ENCODE results near the gene RBM47.

The RBM47 gene

DNA sequence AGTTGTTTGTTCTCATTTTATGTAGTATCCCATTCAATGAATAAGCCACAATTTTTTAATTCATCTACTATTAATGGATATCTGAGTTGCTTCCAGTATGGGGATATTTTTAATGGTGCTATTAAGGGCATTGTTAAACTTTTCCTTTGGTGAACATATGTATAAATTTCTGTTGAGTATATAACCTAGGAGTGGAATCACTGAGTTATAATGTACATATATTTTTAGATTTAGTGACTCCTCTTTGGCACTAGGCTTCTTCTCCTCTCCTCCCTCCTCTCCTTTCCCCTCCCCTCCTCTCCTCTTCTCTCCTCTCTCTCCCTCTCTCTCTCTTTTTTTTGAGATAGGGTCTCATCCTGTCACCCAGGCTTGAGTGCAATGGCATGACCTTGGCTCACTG is 26.4 kb downstream of the RBM47 start:
- H3K36me3 ChIP-seq (ENCODE audit: control insufficient read depth, insufficient read depth, low read length), result no peaks in the 10 kb centered on the region
- no peak overlapping the region for H3K4me3 ChIP-seq (ENCODE audit: low read depth, low read length)
- TF ChIP-seq, protein P1, sequence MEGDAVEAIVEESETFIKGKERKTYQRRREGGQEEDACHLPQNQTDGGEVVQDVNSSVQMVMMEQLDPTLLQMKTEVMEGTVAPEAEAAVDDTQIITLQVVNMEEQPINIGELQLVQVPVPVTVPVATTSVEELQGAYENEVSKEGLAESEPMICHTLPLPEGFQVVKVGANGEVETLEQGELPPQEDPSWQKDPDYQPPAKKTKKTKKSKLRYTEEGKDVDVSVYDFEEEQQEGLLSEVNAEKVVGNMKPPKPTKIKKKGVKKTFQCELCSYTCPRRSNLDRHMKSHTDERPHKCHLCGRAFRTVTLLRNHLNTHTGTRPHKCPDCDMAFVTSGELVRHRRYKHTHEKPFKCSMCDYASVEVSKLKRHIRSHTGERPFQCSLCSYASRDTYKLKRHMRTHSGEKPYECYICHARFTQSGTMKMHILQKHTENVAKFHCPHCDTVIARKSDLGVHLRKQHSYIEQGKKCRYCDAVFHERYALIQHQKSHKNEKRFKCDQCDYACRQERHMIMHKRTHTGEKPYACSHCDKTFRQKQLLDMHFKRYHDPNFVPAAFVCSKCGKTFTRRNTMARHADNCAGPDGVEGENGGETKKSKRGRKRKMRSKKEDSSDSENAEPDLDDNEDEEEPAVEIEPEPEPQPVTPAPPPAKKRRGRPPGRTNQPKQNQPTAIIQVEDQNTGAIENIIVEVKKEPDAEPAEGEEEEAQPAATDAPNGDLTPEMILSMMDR (IDR thresholded peaks at IDR 0.05), result no peak
- no peaks in the 10 kb centered on the region for H3K27me3 ChIP-seq (ENCODE audit: control insufficient read depth, insufficient read depth, low read length)
- no peak overlapping the region for H3K4me2 ChIP-seq (ENCODE audit: low read length)
- H2AFZ ChIP-seq, result no peak overlapping the region
- peaks cover 12% of the 10 kb centered on the region for H3K79me2 ChIP-seq
- H3K9ac ChIP-seq, result no peak overlapping the region
- H3K27ac ChIP-seq, result no peak overlapping the region
- H3K9me3 ChIP-seq (ENCODE audit: control insufficient read depth, low read length), result no peaks in the 10 kb centered on the region
- H3K4me1 ChIP-seq, result no peaks in the 10 kb centered on the region

DNA sequence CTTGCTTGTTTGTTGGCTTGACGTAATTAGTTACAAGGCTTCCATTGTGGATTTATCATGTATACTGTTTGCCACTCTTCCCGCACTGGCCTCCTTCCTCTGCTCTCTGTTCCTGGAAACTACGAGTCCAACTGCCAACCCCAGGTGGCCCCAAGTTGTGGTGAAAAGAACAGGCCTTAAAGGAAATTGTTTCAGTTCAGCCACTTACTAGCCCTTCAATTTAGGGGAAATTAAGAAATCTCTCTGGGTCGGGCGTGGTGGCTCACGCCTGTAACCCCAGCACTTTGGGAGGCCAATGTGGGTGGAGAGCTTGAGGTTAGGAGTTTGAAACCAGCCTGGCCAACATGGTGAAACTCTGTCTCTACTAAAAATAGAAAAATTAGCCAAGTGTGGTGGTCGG is 28.0 kb downstream of the RBM47 start:
- no peaks in the 10 kb centered on the region for H3K4me1 ChIP-seq
- no peak overlapping the region for H3K4me3 ChIP-seq (ENCODE audit: low read depth, low read length)
- no peak overlapping the region for H3K4me2 ChIP-seq (ENCODE audit: low read length)
- TF ChIP-seq, protein P1 (IDR thresholded peaks at IDR 0.05), result no peak
- H2AFZ ChIP-seq, result no peak overlapping the region
- H3K27me3 ChIP-seq (ENCODE audit: control insufficient read depth, insufficient read depth, low read length), result no peaks in the 10 kb centered on the region
- no peaks in the 10 kb centered on the region for H3K9me3 ChIP-seq (ENCODE audit: control insufficient read depth, low read length)
- no peak overlapping the region for H3K9ac ChIP-seq
- H3K36me3 ChIP-seq (ENCODE audit: control insufficient read depth, insufficient read depth, low read length), result no peaks in the 10 kb centered on the region
- no peak overlapping the region for H3K27ac ChIP-seq
- peaks cover 9% of the 10 kb centered on the region for H3K79me2 ChIP-seq

DNA sequence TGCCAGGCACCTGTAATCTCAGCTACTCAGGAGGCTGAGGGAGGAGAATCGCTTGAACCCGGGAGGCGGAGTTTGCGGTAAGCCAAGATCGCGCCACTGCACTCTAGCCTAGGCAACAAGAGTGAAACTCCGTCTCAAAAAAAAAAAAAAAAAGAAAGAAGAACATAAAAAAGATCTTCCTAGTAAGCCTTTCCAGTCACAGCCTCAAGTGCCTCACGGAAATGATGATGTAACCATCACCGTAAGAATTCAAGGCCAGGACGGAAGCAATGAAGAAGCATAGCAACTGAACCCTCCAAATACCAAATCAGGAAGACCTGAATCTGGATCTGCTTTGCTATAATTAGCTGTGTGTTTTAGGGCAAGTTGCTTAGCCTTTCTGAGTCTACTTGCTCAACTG is 28.8 kb downstream of the RBM47 start:
- Histone ChIP-seq H3K4me2 (ENCODE audit: low read length) (no peak overlapping the region), H3K36me3 (ENCODE audit: control insufficient read depth, insufficient read depth, low read length) (no peaks in the 10 kb centered on the region), H3K9ac (no peak overlapping the region), H3K9me3 (ENCODE audit: control insufficient read depth, low read length) (no peaks in the 10 kb centered on the region), H3K27me3 (ENCODE audit: control insufficient read depth, insufficient read depth, low read length) (no peaks in the 10 kb centered on the region), H3K4me3 (ENCODE audit: low read depth, low read length) (no peak overlapping the region), H3K27ac (no peak overlapping the region), H2AFZ (no peak overlapping the region), H3K79me2 (peaks cover 9% of the 10 kb centered on the region), H3K4me1 (no peaks in the 10 kb centered on the region)
- TF ChIP-seq, protein P1 (IDR thresholded peaks at IDR 0.05), result no peak

DNA sequence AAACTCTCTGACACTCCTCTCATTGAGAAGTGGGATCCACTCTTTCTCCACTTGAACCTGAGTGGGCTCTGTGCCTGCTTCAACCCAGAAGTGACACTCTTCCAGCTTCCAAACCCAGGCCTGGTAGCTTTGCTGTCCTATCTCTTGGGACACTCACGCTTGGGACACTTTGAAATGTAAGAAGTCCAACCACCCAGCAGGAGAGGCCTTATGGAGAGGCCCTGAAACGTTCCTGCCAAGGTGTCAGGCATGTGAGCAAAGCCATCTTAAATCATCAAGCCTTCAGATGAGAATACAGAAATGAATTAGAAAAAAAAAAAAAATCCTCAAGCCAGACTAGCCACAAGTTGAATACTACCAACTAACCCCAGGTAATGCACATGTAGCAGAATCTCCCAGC is 30.2 kb downstream of the RBM47 start:
- H3K4me2 ChIP-seq (ENCODE audit: low read length), result no peak overlapping the region
- H3K27me3 ChIP-seq (ENCODE audit: control insufficient read depth, insufficient read depth, low read length), result no peaks in the 10 kb centered on the region
- no peak overlapping the region for H2AFZ ChIP-seq
- peaks cover under 1% of the 10 kb centered on the region for H3K4me1 ChIP-seq
- H3K4me3 ChIP-seq (ENCODE audit: low read depth, low read length), result no peak overlapping the region
- TF ChIP-seq, protein P1 (IDR thresholded peaks at IDR 0.05), result no peak
- H3K79me2 ChIP-seq, result no peaks in the 10 kb centered on the region
- H3K9ac ChIP-seq, result no peak overlapping the region
- H3K36me3 ChIP-seq (ENCODE audit: control insufficient read depth, insufficient read depth, low read length), result no peaks in the 10 kb centered on the region
- H3K27ac ChIP-seq, result no peak overlapping the region
- no peaks in the 10 kb centered on the region for H3K9me3 ChIP-seq (ENCODE audit: control insufficient read depth, low read length)

DNA sequence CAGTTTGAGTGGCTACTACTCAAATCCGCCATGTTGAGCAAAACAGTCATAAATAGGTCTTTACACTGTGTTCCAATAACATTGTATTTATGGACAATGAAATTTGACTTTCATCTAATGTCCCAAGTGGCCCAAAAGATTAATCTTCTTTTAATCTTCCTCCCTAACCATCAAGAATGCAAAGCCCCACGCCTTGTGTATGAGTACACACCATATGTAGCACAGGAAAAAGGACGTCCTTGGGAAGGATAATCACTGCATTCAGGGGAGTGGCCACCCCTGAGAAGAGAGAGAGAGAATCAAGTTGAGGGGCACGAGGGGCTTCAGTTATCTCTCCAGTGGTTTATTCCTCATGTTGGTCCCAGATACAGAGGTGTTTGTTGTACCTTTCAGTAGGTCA is 33.1 kb downstream of the RBM47 start:
- Histone ChIP-seq H3K79me2 (no peaks in the 10 kb centered on the region), H3K27ac (no peak overlapping the region), H3K27me3 (ENCODE audit: control insufficient read depth, insufficient read depth, low read length) (no peaks in the 10 kb centered on the region), H3K36me3 (ENCODE audit: control insufficient read depth, insufficient read depth, low read length) (no peaks in the 10 kb centered on the region), H3K4me2 (ENCODE audit: low read length) (no peak overlapping the region), H3K4me1 (peaks cover 5% of the 10 kb centered on the region), H3K9ac (no peak overlapping the region), H3K4me3 (ENCODE audit: low read depth, low read length) (no peak overlapping the region), H3K9me3 (ENCODE audit: control insufficient read depth, low read length) (no peaks in the 10 kb centered on the region), H2AFZ (no peak overlapping the region)
- TF ChIP-seq, protein P1 (IDR thresholded peaks at IDR 0.05), result no peak

All from parathyroid adenoma (tissue), 2 donors.